Right kidney (tissue), 1 donor: ENCODE results near the gene CALML6.

Experiments used
- DNase-seq: peaks from one replicate; pipeline ENCODE4 v3.0.0-alpha.2; 2016

Gene CALML6

DNA sequence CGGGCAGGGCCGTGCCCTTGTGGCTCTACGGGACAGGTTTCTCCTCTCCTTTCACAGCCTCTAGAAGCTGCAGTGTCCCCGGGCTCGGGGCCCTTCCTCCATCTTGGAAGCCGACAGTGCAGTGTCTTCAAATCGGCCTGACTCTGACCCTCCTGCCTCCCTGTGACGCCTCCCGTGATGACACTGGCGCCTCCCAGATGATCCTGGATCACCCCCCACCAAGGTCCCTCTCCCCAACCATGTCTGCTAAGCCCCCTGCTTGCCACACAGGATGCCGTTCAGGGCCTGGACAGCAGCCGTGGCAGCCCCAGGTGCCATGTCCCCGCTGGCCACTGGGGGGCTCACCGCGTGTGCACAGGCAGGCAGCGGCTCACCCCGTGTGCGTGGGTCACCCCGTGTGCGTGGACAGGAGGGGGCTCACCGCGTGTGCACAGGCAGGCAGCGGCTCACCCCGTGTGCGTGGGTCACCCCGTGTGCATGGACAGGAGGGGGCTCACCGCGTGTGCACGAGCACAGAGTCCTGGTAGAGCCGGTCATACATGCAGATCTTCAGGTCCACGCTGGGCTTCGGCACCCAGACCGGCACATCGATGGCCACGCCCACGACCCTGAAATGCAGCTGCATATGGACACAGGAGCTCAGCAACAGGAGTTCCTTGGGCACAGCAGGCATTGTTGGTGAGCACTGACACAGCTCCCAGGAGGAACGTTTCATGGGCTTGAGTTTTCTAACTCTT lies 28.9 kb downstream of the CALML6 start:
- no peak for DNase-seq

DNA sequence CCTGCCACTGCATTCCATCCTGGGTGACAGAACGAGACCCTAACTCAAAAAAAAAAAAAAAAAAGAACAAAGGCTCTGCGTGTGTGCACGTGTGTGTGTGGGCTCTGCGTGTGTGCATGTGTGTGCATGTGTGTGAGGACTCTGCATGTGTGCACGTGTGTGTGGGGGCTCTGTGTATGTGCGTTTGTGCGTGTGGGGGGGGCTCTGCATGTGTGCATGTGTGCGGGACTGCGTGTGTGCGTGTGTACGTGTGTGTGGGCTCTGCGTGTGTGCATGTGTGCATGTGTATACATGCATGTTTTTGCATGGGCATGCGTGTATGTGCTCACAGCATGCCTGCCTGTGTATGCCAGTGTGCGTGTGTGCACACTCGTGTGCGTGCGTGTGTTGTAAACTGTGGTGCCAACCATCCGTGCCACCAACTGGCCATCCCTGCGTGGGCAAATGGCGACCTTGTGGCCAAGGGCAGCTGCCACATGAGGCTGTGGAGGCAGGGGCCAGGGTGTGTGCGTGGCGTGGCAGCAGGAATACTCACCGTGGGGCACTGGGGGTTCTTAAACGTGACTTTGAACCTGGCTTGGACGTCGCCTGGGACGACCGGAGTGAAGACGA lies 30.8 kb downstream of the CALML6 start:
- no peak for DNase-seq

- DNase-seq = no peak
Observed at GRCh38 chr1:1946540-1946939, 31.5 kb downstream of the CALML6 start.

DNA sequence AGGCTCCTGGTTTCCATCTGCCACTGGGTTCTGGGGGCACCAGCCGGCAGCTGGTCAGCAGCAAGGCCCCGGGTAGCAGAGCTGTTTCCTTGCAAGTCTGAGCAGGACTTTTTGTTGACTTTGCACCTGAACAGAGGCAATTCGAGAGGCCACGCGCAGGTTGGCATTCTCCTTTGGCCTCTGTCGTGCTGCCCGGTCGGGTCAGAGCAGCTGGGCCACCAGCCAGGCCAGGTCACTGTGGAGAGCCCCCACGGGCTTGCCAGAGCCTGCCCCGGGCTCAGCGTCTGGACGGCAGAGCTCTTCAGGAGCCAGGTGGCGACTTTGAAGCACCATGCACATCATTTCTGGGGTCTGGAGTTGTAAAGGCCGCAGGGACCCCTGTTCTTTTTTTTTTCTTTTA lies 32.4 kb downstream of the CALML6 start:
- no peak for DNase-seq

- no peak for DNase-seq
Observed at GRCh38 chr1:1948783-1949182, 33.7 kb downstream of the CALML6 start.

- no peak for DNase-seq
Observed at GRCh38 chr1:1950940-1951339, 35.9 kb downstream of the CALML6 start.

- DNase-seq = no peak
Observed at GRCh38 chr1:1954015-1954414, 39.0 kb downstream of the CALML6 start.

- no peak for DNase-seq
Observed at GRCh38 chr1:1954831-1955441, 39.9 kb downstream of the CALML6 start.

DNA sequence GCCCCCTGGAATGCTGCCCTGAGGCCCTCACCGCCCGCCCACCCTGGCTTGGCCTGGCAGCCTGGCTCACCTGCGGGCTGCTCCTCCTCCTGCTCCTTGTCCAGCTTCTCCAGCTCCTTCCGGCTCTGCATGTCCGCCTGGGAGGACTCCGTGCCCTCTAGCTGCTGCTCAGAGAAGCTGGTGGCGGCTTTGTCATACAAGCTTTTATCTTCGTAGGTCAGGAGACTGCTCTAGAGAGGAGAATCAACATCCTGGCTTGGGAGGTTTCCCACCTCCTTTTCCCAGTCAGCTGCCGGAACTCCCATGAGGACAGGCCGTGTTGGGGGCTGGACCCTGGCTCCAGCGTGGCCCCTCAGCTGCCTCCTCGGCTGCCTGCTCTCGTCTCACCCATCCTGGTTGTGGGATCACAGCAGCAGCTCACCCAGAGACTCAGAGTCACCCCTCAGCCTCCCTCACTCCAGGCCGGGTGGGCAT lies 40.6 kb downstream of the CALML6 start:
- no peak for DNase-seq

DNA sequence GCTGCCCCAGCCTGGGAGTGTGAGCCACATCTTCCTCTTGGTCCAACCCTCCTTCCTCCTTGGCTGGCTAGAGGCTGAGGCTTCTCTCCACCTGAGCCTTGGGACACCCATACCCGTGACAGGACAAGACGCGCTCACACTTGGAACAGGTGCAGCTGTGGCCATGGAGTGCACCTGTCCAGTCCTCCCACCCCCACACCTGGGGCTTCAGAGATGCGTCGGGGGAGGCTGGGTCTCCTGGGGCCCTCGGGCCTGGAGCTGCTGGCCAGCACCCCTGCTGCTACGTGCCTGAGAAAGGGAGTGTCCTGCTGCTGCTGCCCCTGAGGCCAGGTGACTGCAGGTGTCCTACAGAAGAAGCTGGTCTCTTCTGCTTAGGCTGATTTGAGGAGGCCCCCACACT lies 41.0 kb downstream of the CALML6 start:
- no peak for DNase-seq

DNA sequence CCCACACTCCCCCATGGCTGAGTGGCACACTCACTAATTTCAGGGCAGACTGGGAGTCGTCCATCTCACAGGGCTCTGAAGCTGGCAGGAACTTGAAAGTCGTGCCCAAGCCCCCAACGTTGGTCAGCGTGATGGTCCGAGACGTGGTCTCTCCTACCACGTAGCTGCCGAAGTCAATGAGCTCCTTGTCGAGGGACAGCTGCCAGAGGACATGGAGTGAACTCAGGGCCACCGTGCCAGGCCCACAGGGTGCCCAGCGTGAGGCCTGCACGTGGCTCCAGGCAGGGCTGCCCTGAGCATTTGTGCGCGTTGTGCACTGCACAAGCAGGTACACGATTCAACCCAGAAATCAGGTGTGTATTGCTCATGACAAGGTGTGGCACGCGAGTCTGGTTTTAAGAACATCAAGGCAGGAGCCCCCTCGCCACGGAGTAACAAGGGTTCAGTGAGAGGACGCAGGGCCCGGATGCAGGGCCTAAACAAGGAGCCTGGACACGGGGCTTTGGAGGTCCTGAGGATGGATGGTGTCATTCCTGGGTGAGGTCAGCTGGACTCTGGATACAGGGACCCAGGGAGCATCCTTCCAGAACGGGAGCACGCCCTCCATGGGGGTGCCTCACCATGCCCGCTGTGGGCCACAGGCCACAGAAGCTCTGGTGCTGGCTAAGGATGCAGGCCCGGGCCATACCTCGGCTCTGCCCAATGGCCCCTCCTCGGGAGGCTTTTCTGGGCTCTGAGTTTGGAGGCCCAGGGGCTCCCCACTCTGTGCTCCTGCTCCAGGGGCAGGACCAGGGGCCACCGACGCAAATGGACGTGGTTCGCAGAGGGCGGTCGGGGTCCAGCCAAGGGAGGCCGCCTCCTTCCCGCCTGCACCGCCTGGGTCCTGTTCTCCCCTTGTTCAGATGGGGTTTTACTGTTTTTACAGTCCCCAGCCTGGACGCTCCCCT lies 41.8 kb downstream of the CALML6 start:
- no peak for DNase-seq

DNA sequence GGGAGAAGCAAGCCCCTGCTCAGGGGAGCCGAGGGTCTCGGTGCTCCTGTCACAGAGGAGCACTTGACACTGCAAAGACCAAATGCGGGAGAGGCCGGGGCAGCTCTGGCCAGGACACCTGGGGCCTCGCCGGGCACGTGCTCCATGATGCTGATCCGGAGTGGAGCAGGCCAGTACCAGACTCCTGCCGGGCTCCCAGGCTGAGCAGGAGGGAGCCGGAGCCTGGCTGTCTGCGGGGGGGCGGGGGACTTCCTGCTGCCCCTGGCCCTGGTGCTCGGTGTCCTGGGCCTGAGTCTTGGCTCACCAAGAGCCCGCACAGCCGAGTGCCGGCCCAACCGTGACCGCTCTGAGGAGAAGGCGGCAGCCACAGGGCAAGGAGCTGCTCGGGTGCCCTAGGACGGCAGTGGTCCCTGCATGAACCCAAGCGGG lies 42.5 kb downstream of the CALML6 start:
- no peak for DNase-seq

- no peak for DNase-seq
Observed at GRCh38 chr1:1958071-1958541, 43.0 kb downstream of the CALML6 start.

DNA sequence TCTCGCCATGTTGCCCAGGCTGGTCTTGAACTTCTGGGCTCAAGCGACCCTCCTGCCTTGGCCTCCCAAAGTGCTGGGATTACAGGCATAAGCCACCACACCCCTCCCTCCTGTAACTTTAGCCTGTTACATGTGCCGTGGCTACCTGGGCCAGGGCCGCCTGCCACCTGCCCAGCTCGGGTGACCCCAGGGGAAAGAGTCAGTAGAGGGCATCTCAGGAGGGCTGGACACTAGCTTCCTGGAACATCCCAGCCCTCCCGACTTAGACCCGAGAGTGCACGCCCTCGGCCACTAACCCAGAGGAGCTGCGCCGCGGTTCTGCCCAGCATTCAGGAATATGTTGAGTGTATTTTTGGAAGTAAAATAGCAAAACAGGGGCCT lies 44.4 kb downstream of the CALML6 start:
- DNase-seq = no peak

DNA sequence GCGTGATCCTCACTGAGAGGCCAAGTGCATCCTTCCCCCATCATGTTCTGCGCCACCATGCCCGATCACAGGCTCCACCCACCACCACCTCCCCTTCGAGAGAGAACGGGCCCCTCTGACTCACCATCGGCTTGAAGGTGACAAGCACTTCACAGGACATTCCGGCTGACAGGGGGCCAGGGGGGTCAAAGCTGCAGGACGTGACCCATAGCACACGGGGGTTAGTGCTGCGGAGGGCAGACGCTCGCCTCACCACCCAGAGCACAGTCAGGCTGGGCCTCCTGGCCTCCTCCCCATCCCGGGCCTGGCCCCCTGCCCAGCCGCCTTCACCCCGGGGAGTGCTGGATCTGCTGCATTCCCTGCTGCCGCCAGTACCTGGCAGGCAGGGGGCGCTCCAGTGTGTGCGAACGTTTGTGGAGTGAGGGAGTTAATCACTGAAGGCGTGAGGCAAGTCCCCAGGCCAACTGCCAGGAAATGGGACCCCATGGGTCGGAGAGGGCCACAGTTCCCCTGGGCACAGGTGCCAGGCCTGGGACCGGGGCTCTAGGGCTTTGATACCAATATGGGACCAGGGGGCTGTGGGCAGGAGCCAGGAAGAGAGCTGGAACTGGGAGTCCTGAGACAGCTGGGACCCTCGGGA lies 44.9 kb downstream of the CALML6 start:
- peak; percentile 75 for DNase-seq

- DNase-seq = no peak
Observed at GRCh38 chr1:1960480-1961196, 45.6 kb downstream of the CALML6 start.

DNA sequence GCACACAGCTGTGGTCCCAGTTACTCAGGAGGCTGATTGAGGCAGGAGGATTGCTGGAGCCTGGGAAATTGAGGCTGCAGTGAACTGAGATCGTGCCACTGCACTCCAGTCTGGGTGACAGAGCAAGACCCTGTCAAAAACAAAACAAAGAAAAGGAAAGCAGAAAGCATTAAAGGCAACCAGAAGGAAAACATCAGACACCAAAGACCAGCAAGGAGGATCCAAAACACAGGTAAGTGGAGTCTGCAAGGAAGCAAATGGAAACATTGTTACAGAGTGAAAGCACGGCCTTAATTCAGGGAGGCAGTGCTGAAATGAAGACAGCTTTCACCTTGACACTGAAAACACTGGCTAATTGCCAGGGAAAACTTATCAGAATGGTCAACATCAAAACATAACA lies 47.7 kb downstream of the CALML6 start:
- no peak for DNase-seq

DNA sequence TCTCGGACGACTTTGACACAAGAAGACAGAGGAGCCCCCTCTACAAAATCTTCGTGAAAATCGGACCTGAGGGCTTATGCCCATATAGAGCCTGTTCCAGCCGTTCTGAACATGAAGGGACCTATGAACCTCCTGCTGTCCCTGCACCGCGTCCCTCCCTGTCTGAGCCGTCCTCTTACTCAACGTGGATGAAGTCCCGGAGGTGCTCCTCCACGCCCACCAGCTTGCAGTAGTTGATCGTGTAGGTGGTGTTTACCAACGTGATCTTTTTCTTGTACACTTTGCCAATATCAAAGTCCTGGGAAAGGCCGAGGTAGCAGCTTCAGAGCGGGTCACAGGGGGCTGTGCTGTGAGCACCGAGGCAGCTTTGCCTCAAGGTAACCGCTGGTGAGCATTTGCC lies 48.5 kb downstream of the CALML6 start:
- no peak for DNase-seq

DNA sequence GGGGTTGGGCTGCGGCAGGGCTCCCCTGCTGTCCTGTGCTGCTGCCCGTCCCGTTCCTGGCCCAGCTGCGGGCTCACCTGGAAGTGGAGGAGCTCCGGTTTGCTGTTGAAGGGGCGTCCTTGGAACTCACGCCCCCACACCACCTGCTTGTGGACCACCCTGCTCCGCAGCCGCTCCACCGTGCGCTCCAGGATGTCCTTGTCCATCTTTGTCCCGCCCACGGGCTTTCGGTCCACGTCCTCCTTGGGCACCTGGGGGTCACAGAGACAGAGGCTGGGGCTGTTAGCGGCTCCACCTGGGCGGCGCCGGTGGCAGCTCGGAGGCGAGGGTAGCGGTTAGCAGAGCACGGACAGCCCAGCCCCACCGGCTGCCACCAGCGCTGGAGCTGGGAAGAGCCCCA lies 49.8 kb downstream of the CALML6 start:
- no peak for DNase-seq

- DNase-seq = no peak
Observed at GRCh38 chr1:1965546-1965945, 50.5 kb downstream of the CALML6 start.

DNA sequence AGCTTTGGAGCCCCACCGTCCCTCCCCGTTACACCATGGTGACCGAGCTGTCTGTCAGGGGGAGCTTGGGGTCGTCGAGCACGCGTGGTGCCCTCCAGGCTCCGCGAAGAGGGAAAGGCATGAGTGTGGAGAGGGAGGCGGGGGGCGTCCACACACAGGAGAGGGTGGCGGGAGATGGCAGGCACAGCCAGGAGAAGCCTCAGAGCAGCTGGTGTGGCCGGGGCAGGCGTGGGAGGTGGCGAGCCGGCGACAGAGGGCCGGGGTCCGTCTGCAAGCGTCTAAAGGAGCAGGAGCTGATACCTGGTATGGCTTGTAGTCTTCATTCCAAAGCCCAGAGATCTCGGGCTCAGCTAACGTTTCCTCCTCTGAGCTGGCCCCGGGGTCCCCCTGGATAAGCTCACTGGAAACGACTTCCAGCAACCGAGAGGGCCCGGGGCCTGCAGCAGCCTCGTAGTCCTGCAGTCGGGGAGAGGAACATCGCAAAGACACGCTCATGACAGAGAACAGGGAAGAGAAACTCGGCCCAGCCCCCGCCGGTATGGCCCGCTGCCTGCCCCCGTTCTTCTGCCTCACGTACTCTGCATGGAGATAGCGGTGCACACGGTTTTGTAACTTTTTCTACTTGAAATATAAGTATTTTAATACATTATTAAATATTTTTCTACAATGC lies 51.1 kb downstream of the CALML6 start:
- DNase-seq = peak; percentile 56
